Measurements from ENCODE around the gene KCNG3.

- TF ChIP-seq CTCF (IDR thresholded peaks at IDR 0.05) (no peak), POLR2A (IDR thresholded peaks at IDR 0.05) (no peak)
Observed at GRCh38 chr2:42407476-42407875, 86.3 kb downstream of the KCNG3 start.

Data from Peyer's patch (tissue), 4 donors.